ENCODE measurements around the gene JSRP1.
A peak's percentile ranks its signal among the peaks of the same experiment; 100 is the strongest.

The JSRP1 gene, protein sequence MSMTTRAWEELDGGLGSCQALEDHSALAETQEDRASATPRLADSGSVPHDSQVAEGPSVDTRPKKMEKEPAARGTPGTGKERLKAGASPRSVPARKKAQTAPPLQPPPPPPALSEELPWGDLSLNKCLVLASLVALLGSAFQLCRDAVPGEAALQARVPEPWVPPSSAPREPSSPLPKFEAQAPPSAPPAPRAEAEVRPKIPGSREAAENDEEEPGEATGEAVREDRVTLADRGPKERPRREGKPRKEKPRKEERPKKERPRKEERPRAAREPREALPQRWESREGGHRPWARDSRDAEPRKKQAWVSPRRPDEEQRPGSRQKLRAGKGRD

DNA sequence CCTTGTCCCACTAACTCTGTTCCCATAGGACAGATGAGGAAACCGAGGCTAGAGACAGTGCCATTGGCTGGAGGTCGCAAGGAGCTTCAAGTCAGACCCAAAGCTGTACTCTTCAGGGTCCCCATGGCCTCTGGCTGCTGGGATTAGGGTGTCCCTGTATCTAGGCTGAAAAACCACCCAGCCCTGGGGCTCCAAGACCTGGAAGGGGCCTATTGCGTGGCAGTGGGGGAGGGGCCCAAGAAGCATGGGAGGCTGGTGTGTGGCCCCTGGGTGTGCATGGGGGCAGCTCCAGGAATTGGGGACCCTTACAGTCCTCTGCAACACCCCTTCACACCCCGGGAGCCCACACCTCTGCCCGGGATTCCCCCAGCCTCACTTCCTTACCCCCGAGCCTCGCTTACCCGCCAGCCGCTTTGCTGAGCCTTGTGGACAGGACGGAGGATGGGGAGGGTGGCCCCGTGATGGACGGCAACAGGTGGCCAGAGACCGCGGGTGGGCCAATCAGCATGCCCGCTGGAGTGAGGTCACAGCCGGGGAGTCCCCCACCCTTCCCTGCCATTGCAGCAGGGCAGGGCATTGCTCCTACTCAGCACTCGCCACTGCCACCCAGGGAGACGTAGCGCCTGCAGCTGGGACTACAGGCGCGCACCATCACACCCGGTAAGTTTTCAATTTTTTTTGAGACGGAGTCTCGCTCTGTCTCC, at the start of gene JSRP1:
Gene JSRP1 (minus strand): TSS at position 436 of the 704 bp plus-strand sequence. CDS start 1,103 bp downstream, outside the sequence.
- no peak for DNase-seq (ENCODE audit: low read depth)
- no peak for TF ChIP-seq CTCF (conservative IDR thresholded peaks at IDR 0.05; ENCODE audit: low read length)
- no peak within 1 kb of the TSS for H3K4me3 ChIP-seq (ENCODE audit: low read length)

GRCh38 chr19:2305452-2306280, 49.4 kb upstream of the JSRP1 start:
- H3K4me3 ChIP-seq (ENCODE audit: low read length) = no peak overlapping the region
- DNase-seq (ENCODE audit: low read depth) = no peak
- no peak for TF ChIP-seq CTCF (conservative IDR thresholded peaks at IDR 0.05; ENCODE audit: low read length)

GRCh38 chr19:2303211-2303798, 47.1 kb upstream of the JSRP1 start:
- no peak overlapping the region for H3K4me3 ChIP-seq (ENCODE audit: low read length)
- TF ChIP-seq CTCF (conservative IDR thresholded peaks at IDR 0.05; ENCODE audit: low read length) = no peak
- DNase-seq (ENCODE audit: low read depth) = no peak

DNA sequence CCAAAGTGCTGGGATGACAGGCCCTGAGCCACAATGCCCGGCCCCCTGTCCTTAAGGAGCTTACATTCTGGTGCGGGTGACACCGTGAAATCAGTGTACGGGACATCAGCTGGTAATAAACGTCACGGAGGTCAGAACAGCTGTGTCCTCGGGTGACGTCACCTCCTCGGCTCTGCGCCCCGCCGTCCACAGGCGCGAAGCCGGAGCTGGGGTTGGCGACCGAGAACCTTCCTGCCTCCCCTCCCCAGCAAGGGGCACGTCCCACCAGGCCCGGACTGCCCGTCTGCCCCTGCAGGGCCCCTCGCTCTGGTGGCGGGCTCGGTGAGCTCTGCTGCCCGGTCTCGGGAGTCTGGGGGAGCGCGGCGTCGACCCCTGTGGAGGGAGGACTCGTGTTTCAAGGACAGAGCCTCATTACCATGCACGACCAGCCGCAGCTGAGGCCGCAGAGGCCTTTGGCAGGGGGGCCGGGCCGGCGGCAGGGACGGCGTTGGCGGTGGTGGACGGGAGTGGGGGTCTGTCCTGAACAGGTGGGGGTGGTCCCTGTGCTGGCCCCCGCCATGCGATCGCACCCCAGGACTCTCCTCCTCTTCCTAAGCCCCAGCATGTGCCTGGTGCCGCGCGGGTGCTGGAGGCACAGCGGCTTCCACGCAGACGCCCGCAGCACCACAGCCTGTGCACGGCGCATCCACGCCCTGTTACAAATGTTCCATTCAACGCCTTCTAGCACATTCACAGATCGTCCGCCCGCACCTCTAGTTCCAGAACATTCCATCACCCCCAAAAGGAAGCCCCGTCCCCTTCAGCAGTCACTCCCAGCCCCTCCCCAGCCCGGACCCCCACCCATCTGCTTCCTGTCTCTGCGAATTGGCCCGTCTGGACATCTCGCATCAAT, 46.3 kb upstream of the JSRP1 start:
- peak; percentile 46 for DNase-seq (ENCODE audit: low read depth)
- H3K4me3 ChIP-seq (ENCODE audit: low read length) = no peak overlapping the region
- TF ChIP-seq CTCF (conservative IDR thresholded peaks at IDR 0.05; ENCODE audit: low read length) = no peak

- no peak for TF ChIP-seq CTCF (conservative IDR thresholded peaks at IDR 0.05; ENCODE audit: low read length)
- no peak for DNase-seq (ENCODE audit: low read depth)
- H3K4me3 ChIP-seq (ENCODE audit: low read length) = no peak overlapping the region
Observed at GRCh38 chr19:2300533-2300932, 44.3 kb upstream of the JSRP1 start.

DNA sequence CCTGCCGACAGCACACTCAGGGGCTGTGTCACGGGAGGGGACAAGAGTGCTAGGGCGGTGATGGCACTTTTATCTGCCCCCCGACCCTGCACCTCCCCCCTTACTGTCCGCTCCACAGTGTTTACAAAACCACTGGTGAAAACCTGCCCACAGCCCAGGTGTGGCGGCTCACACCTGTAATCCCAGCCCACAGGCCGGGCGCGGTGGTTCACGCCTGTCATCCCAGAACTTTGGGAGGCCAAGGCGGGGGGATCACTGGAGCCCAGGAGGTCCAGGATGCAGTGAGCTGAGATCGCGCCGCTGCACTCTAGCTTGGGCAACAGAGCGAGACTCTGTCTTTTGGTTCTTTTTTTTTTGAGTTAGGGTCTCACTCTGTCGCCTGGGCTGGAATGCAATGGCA, 39.9 kb upstream of the JSRP1 start:
- H3K4me3 ChIP-seq (ENCODE audit: low read length) = no peak overlapping the region
- TF ChIP-seq CTCF (conservative IDR thresholded peaks at IDR 0.05; ENCODE audit: low read length) = no peak
- DNase-seq (ENCODE audit: low read depth) = no peak
